Nephron (organoid): ENCODE data around the gene KY.

Experiments
- H3K27ac Mint-ChIP-seq, 3 experiments: 2 replicates each; pipeline ENCODE4 v1.8.0; 2020; ENCODE audit warnings: mixed read lengths in 3 of 3, mild to moderate bottlenecking in 2 of 3, moderate library complexity in 1 of 3
- H3K27me3 Mint-ChIP-seq: 2 replicates; pipeline ENCODE4 v1.8.0; 2021; ENCODE audit warnings: low read depth, mild to moderate bottlenecking, moderate library complexity, mixed read lengths
- H3K36me3 Mint-ChIP-seq: 2 replicates; pipeline ENCODE4 v1.8.0; 2020; ENCODE audit warnings: low read depth, mixed read lengths
- H3K4me1 Mint-ChIP-seq: 2 replicates; pipeline ENCODE4 v1.8.0; 2020; ENCODE audit warnings: mixed read lengths
- H3K4me3 Mint-ChIP-seq, 3 experiments: 2 replicates each; pipeline ENCODE4 v1.8.0; 2020; ENCODE audit warnings: mild to moderate bottlenecking in 3 of 3, mixed read lengths in 3 of 3, moderate library complexity in 2 of 3
- H3K9me3 Mint-ChIP-seq: 2 replicates; pipeline ENCODE4 v1.8.0; 2020; ENCODE audit warnings: mixed read lengths
- TF ChIP-seq, protein P1 (sequence below), 3 experiments: fragments of 200-600 bp; sonication (generic); IDR thresholded peaks; one replicate each; pipeline ENCODE4 v1.5.0; 2021; ENCODE audit warnings: antibody characterized with exemption in 3 of 3; ENCODE audit not compliant: unreplicated experiment in 3 of 3

The KY gene

DNA sequence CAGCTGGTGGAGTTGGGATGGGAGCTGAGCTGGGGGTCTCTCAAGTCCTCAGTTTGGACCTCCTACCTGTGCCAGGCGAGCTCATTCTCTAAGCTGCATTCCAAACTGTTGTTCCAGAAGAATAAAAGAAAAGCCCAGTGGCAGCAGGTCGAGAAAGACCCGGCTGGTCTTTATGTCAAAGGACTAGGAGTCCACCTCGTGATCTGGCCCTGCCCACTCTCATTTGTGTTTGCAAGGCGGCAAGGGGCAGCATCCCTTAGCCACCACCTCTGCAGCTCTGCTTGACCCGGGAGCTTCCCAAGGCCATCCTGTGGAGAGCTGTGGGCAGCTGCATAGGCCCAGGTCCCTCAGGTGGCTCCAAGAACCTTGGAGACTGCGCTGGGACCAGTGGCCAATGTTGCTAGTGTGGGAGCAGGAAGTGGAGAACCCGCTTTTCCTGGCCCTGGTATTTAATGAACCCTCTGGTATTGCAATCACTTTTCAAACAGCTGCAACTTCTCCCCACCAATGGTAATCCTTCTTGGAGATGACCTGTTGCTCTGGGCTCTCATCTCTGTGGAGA, 30.9 kb downstream of the KY start:
- TF ChIP-seq, protein P1, sequence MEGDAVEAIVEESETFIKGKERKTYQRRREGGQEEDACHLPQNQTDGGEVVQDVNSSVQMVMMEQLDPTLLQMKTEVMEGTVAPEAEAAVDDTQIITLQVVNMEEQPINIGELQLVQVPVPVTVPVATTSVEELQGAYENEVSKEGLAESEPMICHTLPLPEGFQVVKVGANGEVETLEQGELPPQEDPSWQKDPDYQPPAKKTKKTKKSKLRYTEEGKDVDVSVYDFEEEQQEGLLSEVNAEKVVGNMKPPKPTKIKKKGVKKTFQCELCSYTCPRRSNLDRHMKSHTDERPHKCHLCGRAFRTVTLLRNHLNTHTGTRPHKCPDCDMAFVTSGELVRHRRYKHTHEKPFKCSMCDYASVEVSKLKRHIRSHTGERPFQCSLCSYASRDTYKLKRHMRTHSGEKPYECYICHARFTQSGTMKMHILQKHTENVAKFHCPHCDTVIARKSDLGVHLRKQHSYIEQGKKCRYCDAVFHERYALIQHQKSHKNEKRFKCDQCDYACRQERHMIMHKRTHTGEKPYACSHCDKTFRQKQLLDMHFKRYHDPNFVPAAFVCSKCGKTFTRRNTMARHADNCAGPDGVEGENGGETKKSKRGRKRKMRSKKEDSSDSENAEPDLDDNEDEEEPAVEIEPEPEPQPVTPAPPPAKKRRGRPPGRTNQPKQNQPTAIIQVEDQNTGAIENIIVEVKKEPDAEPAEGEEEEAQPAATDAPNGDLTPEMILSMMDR (IDR thresholded peaks at IDR 0.05; ENCODE audit: unreplicated experiment in 3 of 3) = no peak
- H3K27ac Mint-ChIP-seq = no peak overlapping the region
- no peaks in the 10 kb centered on the region for H3K4me1 Mint-ChIP-seq
- no peaks in the 10 kb centered on the region for H3K9me3 Mint-ChIP-seq
- H3K36me3 Mint-ChIP-seq = no peaks in the 10 kb centered on the region
- H3K4me3 Mint-ChIP-seq = no peak overlapping the region
- H3K27me3 Mint-ChIP-seq = peaks cover 4% of the 10 kb centered on the region

GRCh38 chr3:134619301-134619615, 31.6 kb downstream of the KY start:
- TF ChIP-seq, protein P1 (IDR thresholded peaks at IDR 0.05; ENCODE audit: unreplicated experiment in 3 of 3) = no peak
- H3K9me3 Mint-ChIP-seq = no peaks in the 10 kb centered on the region
- no peaks in the 10 kb centered on the region for H3K36me3 Mint-ChIP-seq
- H3K4me3 Mint-ChIP-seq = no peak overlapping the region
- H3K27me3 Mint-ChIP-seq = peaks cover 4% of the 10 kb centered on the region
- no peaks in the 10 kb centered on the region for H3K4me1 Mint-ChIP-seq
- H3K27ac Mint-ChIP-seq = no peak overlapping the region

GRCh38 chr3:134618478-134619300, 32.1 kb downstream of the KY start:
- H3K4me1 Mint-ChIP-seq = no peaks in the 10 kb centered on the region
- H3K4me3 Mint-ChIP-seq = no peak overlapping the region
- TF ChIP-seq, protein P1 (IDR thresholded peaks at IDR 0.05; ENCODE audit: unreplicated experiment in 3 of 3) = no peak
- peaks cover 4% of the 10 kb centered on the region for H3K27me3 Mint-ChIP-seq
- no peak overlapping the region for H3K27ac Mint-ChIP-seq
- H3K36me3 Mint-ChIP-seq = no peaks in the 10 kb centered on the region
- H3K9me3 Mint-ChIP-seq = no peaks in the 10 kb centered on the region

GRCh38 chr3:134617608-134618477, 33.0 kb downstream of the KY start:
- TF ChIP-seq, protein P1 (IDR thresholded peaks at IDR 0.05; ENCODE audit: unreplicated experiment in 3 of 3) = no peak
- H3K4me1 Mint-ChIP-seq = no peaks in the 10 kb centered on the region
- H3K27ac Mint-ChIP-seq = no peak overlapping the region
- peaks cover 4% of the 10 kb centered on the region for H3K27me3 Mint-ChIP-seq
- no peak overlapping the region for H3K4me3 Mint-ChIP-seq
- no peaks in the 10 kb centered on the region for H3K9me3 Mint-ChIP-seq
- H3K36me3 Mint-ChIP-seq = no peaks in the 10 kb centered on the region

- Mint-ChIP-seq H3K27ac (no peak overlapping the region), H3K27me3 (no peaks in the 10 kb centered on the region), H3K36me3 (no peaks in the 10 kb centered on the region), H3K4me3 (no peak overlapping the region), H3K9me3 (no peaks in the 10 kb centered on the region), H3K4me1 (no peaks in the 10 kb centered on the region)
- TF ChIP-seq, protein P1 (IDR thresholded peaks at IDR 0.05; ENCODE audit: unreplicated experiment in 3 of 3) = no peak
Observed at GRCh38 chr3:134615743-134616142, 35.1 kb downstream of the KY start.
